PC-3 (cell line): Measurements from ENCODE around the gene ATP2B2. TPM values are rescaled to one million over a fixed set of nuclear protein-coding genes. Genes with fewer than 3 reads are reported as not detected.

Experiments used
- ATAC-seq: fragments of 200-7000 bp; cut with Tn5 transposase; 2 replicates; pipeline ENCODE4 v1.9.1; 2020; ENCODE audit warnings: mild to moderate bottlenecking, moderate library complexity
- BruUV-seq: library from RNA; stranded (reverse); fragments of 400-500 nt; replicated peaks from 2 replicates; lab custom pipeline; 2021; lab: Mats Ljungman, UMichigan
- CTCF ChIA-PET: fragments of 300-600 bp; sonication (Branson Sonifier 250); formaldehyde crosslinking; loops from one replicate; lab custom pipeline; 2022; ENCODE audit warnings: antibody characterized with exemption; lab: Charles Lee
- POLR2A ChIA-PET: fragments of 300-600 bp; sonication (Branson Sonifier 250); formaldehyde crosslinking; loops from one replicate; lab custom pipeline; 2022; ENCODE audit warnings: antibody characterized with exemption; ENCODE audit not compliant: unreplicated experiment; lab: Charles Lee
- DNase-seq: peaks from one replicate; pipeline ENCODE4 v3.0.0-alpha.2; 2015
- H2AFZ ChIP-seq: fragments of 300-600 bp; sonication (generic); 2 replicates; pipeline ENCODE4 v1.6.0; 2016; ENCODE audit warnings: antibody characterized with exemption, low read length
- H3F3A ChIP-seq: fragments of 300-600 bp; sonication (generic); one replicate; pipeline ENCODE4 v1.6.0; 2017; ENCODE audit warnings: antibody characterized with exemption, low read length, control low read depth, mild to moderate bottlenecking; ENCODE audit not compliant: unreplicated experiment
- H3K27ac ChIP-seq: fragments of 300-600 bp; sonication (generic); 2 replicates; pipeline ENCODE4 v1.5.1; 2016; ENCODE audit warnings: mild to moderate bottlenecking, low read length
- H3K27me3 ChIP-seq: fragments of 300-600 bp; sonication (generic); 2 replicates; pipeline ENCODE4 v1.6.1; 2016; ENCODE audit warnings: low read length, mixed read lengths
- H3K36me3 ChIP-seq: fragments of 300-600 bp; sonication (generic); 2 replicates; pipeline ENCODE4 v1.6.1; 2016; ENCODE audit warnings: low read depth, mixed run types, low read length, mixed read lengths
- H3K4me1 ChIP-seq: fragments of 300-600 bp; sonication (generic); 2 replicates; pipeline ENCODE4 v1.5.1; 2016; ENCODE audit warnings: low read length; ENCODE audit not compliant: insufficient read depth
- H3K4me2 ChIP-seq: fragments of 300-600 bp; sonication (generic); 2 replicates; pipeline ENCODE4 v1.6.0; 2016; ENCODE audit warnings: low read length
- H3K4me3 ChIP-seq: fragments of 300-600 bp; sonication (generic); 2 replicates; pipeline ENCODE4 v1.5.1; 2016; ENCODE audit warnings: mild to moderate bottlenecking, low read length, mixed read lengths
- H3K79me2 ChIP-seq: fragments of 300-600 bp; sonication (generic); 2 replicates; pipeline ENCODE4 v1.6.1; 2017; ENCODE audit warnings: low read length, mixed read lengths
- H3K9ac ChIP-seq: fragments of 300-600 bp; sonication (generic); 2 replicates; pipeline ENCODE4 v1.6.0; 2016; ENCODE audit warnings: mild to moderate bottlenecking, low read length
- H3K9me2 ChIP-seq: fragments of 300-600 bp; sonication (generic); replicated peaks from 2 replicates; pipeline ENCODE4 v1.6.1; 2016; ENCODE audit warnings: mixed run types, low read length, mixed read lengths
- H3K9me3 ChIP-seq: fragments of 300-600 bp; sonication (generic); 2 replicates; pipeline ENCODE4 v1.6.1; 2016; ENCODE audit warnings: low read length, mixed read lengths
- H4K20me1 ChIP-seq: fragments of 300-600 bp; sonication (generic); 2 replicates; pipeline ENCODE4 v1.6.1; 2016; ENCODE audit warnings: low read length, mixed read lengths
- EZH2 ChIP-seq: fragments of 300-600 bp; sonication (generic); IDR thresholded peaks from one replicate; pipeline ENCODE4 v1.6.1; 2017; ENCODE audit warnings: antibody characterized with exemption, mild to moderate bottlenecking, low read length; ENCODE audit not compliant: unreplicated experiment
- EZH2phosphoT487 ChIP-seq: fragments of 300-600 bp; sonication (generic); IDR thresholded peaks from 2 replicates; pipeline ENCODE4 v1.6.1; 2018; ENCODE audit warnings: mild to moderate bottlenecking, antibody characterized with exemption, low read length, borderline replicate concordance
- intact Hi-C: fragments of 100-400 bp; cut with micrococcal nuclease; formaldehyde crosslinking; loops from 2 replicates; pipeline ENCODE4 v1.9.0; 2023
- total RNA-seq: library from RNA; depleted of rRNA; stranded (reverse); fragments of >200 nt; gene quantifications from 2 replicates; pipeline ENCODE4 v1.2.3, GENCODE V29; 2014
- TF ChIP-seq, protein P1 (sequence below): fragments of 300-600 bp; sonication (generic); conservative IDR thresholded peaks from 2 replicates; pipeline ENCODE4 v1.5.1; 2017; ENCODE audit warnings: antibody characterized with exemption, low read depth, mild to moderate bottlenecking, low read length

Gene ATP2B2
- total RNA-seq, 1 experiment from 2014 or later, result not detected

DNA sequence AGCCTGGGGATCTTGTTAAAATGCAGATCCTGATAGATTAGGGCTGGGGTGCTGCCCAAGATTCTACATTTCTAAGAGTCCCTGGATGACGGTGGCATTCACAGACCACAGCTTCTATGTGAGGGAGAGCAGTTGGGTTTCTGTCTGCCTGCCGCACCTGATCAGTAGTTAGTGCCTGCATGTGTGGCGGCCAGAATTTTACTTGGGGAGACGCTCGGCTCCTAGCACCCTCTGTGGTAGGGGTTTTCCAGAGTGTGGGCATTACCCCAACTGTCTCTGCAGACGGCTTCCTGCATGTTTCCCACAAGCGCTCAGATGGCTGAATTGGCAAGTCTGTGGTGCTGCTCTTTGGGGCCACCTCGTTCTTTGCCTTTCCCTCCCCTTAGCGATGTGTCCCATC is 220.9 kb downstream of the ATP2B2 start:
- no peak for DNase-seq
- intact Hi-C loops, result loop anchor here (10.0 kb wide), 1 partner anchor 440 kb away; the partner anchor contains the start of gene RPUSD3
- Histone ChIP-seq H3K9me2 (no peaks in the 10 kb centered on the region), H3K27me3 (no peaks in the 10 kb centered on the region), H2AFZ (no peak overlapping the region), H3K79me2 (no peaks in the 10 kb centered on the region), H3K9ac (no peak overlapping the region), H3K27ac (no peak overlapping the region), H3K36me3 (peaks cover 30% of the 10 kb centered on the region), H3K9me3 (no peaks in the 10 kb centered on the region), H3F3A (no peaks in the 10 kb centered on the region), H3K4me1 (peaks cover 12% of the 10 kb centered on the region), H3K4me2 (no peak overlapping the region), H4K20me1 (no peaks in the 10 kb centered on the region), H3K4me3 (no peak overlapping the region)
- no TSS peak for BruUV-seq
- TF ChIP-seq, protein P1, sequence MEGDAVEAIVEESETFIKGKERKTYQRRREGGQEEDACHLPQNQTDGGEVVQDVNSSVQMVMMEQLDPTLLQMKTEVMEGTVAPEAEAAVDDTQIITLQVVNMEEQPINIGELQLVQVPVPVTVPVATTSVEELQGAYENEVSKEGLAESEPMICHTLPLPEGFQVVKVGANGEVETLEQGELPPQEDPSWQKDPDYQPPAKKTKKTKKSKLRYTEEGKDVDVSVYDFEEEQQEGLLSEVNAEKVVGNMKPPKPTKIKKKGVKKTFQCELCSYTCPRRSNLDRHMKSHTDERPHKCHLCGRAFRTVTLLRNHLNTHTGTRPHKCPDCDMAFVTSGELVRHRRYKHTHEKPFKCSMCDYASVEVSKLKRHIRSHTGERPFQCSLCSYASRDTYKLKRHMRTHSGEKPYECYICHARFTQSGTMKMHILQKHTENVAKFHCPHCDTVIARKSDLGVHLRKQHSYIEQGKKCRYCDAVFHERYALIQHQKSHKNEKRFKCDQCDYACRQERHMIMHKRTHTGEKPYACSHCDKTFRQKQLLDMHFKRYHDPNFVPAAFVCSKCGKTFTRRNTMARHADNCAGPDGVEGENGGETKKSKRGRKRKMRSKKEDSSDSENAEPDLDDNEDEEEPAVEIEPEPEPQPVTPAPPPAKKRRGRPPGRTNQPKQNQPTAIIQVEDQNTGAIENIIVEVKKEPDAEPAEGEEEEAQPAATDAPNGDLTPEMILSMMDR, result no peak
- TF ChIP-seq EZH2phosphoT487 (no peak), EZH2 (no peak)
- CTCF ChIA-PET, result no interaction called here
- ATAC-seq, result no peak
- POLR2A ChIA-PET, result interaction anchor here (0.5 kb wide), 1 partner anchor 125 kb away, joined by 3 read pairs; no protein-coding TSS in a partner anchor

DNA sequence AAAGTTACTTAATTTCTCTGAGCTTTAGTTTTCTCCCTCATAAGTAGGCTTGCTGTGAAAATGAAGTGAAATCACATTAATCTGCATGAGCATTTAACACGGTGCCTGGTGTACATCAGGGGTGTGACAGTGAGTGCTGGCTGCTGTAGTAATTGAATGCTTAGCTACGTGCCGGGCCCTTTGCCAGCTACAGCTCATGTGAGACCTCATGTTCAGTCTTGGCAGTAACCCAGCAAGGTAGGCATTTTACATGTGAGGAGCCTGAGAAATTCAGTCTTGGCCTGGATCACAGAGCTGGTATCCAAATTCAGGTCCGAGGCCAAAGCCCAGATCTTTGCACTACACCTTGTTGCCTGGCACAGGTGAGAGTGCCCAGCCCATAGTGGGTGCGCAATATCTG is 221.7 kb downstream of the ATP2B2 start:
- H4K20me1 ChIP-seq, result no peaks in the 10 kb centered on the region
- H3K9me2 ChIP-seq, result no peaks in the 10 kb centered on the region
- H3K9ac ChIP-seq, result no peak overlapping the region
- H3K79me2 ChIP-seq, result no peaks in the 10 kb centered on the region
- no peaks in the 10 kb centered on the region for H3K9me3 ChIP-seq
- H3K4me3 ChIP-seq, result no peak overlapping the region
- DNase-seq (no peak), ATAC-seq (no peak)
- no peaks in the 10 kb centered on the region for H3K27me3 ChIP-seq
- no peak overlapping the region for H3K27ac ChIP-seq
- no peaks in the 10 kb centered on the region for H3F3A ChIP-seq
- CTCF ChIA-PET, result no interaction called here
- H3K4me2 ChIP-seq, result no peak overlapping the region
- POLR2A ChIA-PET, result no interaction called here
- intact Hi-C loops, result loop anchor here (10.0 kb wide), 1 partner anchor 439 kb away; the partner anchor contains the start of gene RPUSD3
- H3K36me3 ChIP-seq, result peaks cover 30% of the 10 kb centered on the region
- peaks cover 12% of the 10 kb centered on the region for H3K4me1 ChIP-seq
- no peak for TF ChIP-seq EZH2phosphoT487
- no peak for TF ChIP-seq EZH2
- TF ChIP-seq, protein P1, result no peak
- BruUV-seq, result no TSS peak
- no peak overlapping the region for H2AFZ ChIP-seq

GRCh38 chr3:10281951-10282350 is 223.4 kb downstream of the ATP2B2 start:
- POLR2A ChIA-PET, result no interaction called here

More at GRCh38 chr3:10281951-10282350, 223.4 kb downstream of the ATP2B2 start:
- DNase-seq (no peak), ATAC-seq (no peak)
- no peaks in the 10 kb centered on the region for H3K79me2 ChIP-seq
- no peaks in the 10 kb centered on the region for H3K9me3 ChIP-seq
- CTCF ChIA-PET, result no interaction called here
- no peaks in the 10 kb centered on the region for H4K20me1 ChIP-seq
- no peak overlapping the region for H2AFZ ChIP-seq
- intact Hi-C loops, result loop anchor here (10.0 kb wide), 1 partner anchor 437 kb away; the partner anchor contains the start of gene RPUSD3
- H3F3A ChIP-seq, result no peaks in the 10 kb centered on the region
- peaks cover 23% of the 10 kb centered on the region for H3K36me3 ChIP-seq
- no peaks in the 10 kb centered on the region for H3K9me2 ChIP-seq
- H3K27me3 ChIP-seq, result no peaks in the 10 kb centered on the region
- no peak overlapping the region for H3K4me3 ChIP-seq
- H3K27ac ChIP-seq, result no peak overlapping the region
- TF ChIP-seq EZH2 (no peak), EZH2phosphoT487 (no peak)
- TF ChIP-seq, protein P1, result no peak
- H3K4me2 ChIP-seq, result no peak overlapping the region
- BruUV-seq, result no TSS peak
- H3K9ac ChIP-seq, result no peak overlapping the region
- H3K4me1 ChIP-seq, result peaks cover 12% of the 10 kb centered on the region
